HG02798 (cell line): ENCODE data around the gene GRIK3.
"Not testable (repeated sequence)": the region's sequence is repeated elsewhere in the genome, so short reads cannot be mapped to it uniquely, and the experiment has no call there.

Experiments used
- ATAC-seq: cut with Tn5 transposase; IDR thresholded peaks from one replicate; pipeline ENCODE4 v1.9.1; 2021; ENCODE audit warnings: mild to moderate bottlenecking; ENCODE audit not compliant: unreplicated experiment, poor library complexity

Gene GRIK3

DNA sequence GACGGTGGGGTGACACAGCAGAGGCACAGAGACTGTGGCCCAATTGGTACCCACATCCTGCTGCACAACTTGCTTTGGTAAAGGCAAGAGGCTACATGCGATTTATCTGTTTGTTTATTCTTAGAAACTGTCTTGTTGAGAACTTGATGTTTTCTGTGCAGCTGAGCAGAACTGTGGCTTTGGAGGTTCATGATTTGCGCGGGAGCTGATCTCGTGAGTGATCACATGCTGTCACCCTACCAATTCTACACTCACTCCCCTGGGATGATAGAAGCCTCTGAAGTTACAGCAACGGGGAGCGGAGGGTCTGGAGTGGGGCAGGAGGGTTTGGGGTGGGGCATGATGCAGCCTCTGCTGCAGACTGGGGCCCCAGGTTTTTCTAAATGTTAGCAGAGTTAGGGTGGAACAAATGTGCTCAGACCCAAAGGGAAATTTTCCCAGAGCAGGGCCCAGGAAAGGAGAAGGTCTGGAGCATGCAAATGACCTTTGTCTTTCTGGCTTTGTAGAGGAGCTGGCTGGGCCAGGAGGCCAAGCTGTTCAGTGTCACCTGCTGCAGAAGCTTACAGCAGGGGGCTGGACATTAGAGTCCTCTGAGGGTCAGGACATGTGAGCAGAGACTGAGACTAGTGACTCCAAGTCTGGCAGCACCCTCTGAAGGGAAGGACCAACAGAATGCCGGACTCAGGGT lies 83.6 kb downstream of the GRIK3 start:
- no peak for ATAC-seq

DNA sequence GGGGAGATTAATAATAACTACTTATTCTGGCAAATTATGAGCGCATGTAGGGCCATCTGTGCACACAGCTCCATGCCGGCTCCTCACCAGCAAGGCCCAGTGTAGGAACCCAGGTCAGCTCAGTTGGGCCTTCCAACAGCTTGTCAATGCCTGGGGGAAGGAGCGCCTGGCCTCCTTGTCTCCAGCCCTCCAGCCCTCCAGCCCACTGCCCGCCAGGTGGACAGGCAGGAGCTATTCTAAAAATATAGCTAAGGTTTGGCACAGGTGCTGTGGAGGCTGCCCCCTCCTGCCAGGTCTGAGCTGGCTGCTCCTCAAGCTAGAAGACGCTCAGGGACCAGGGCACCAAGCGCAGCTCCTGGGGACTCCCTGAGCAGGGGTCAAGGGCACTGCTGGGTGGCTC lies 85.7 kb downstream of the GRIK3 start:
- ATAC-seq = no peak

DNA sequence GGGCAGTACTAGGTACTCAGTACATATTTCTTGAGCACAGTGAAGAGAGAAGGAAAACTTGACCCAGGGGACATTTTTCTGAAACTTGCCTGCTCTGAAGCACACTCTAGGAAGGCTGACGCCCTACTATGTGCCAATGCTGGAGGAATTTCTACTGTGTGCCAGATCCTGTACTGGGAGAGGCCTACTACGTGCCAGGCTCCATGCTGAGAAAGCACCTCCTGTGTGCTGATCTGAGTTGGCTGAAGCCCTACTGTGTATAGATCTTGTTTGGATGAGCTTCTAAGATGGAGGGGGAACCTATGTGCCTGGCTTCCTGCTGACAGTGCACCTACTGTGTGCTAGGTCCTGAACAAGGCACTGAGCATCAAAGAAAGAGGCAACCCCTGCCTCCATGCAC lies 86.2 kb downstream of the GRIK3 start:
- no peak for ATAC-seq

DNA sequence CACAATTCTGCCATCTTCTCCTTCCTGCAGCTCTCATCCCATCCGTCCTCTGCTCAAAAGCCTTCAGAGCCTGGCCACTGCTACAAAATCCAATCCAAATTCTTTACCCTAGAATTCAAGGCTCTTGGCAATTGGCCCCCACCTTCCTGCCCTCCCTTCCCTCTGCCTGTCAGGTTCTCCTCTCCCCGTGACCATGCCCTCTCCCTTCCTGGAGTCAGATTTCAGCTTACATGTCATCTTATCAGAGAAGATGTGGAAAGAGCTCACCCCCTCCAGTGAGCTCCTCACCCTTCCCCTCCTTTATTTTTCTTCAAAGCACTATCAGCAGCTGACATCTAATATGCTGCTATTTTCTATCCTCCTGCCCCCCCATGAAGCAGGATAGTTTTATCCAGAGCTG lies 86.9 kb downstream of the GRIK3 start:
- ATAC-seq = no peak

DNA sequence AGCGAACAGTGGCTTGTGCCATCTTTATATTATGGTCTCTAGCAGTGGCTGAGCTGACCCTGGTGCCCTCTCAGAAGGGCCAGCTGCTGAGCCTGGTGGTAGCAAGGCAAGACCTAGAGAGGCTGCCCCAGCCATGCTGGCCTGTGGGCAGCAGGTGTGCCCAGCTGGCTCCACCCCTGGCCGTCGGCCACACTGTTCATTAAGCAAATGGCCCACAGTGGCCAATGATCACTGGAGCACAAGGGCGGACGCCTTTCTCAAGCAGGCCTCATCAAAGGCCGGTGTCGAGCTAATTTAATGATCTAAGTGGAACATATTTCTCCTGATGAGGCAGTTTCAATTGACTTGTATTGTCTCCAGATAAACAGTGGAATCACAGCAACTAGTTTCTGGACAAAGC lies 89.4 kb downstream of the GRIK3 start:
- no peak for ATAC-seq

DNA sequence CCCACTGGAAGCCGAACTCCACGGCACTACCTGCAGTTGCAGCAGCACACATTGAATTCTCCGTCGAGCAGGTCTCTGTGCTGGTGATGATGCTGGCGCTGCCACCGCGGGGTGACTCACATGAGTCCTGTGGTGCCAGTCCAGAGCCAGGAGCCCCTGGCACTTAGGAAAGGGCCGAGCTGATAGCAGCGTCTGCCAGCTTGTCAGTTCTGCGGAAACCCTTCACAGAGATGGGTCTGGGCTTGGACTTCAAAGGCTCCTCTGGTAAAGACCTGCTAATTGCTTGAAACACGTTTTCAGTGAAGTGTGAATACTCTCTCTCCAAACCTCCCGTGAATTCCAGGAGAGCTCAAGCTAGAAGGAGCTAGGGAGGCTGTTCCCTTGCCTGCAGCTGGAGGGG lies 92.2 kb downstream of the GRIK3 start:
- ATAC-seq = no peak

DNA sequence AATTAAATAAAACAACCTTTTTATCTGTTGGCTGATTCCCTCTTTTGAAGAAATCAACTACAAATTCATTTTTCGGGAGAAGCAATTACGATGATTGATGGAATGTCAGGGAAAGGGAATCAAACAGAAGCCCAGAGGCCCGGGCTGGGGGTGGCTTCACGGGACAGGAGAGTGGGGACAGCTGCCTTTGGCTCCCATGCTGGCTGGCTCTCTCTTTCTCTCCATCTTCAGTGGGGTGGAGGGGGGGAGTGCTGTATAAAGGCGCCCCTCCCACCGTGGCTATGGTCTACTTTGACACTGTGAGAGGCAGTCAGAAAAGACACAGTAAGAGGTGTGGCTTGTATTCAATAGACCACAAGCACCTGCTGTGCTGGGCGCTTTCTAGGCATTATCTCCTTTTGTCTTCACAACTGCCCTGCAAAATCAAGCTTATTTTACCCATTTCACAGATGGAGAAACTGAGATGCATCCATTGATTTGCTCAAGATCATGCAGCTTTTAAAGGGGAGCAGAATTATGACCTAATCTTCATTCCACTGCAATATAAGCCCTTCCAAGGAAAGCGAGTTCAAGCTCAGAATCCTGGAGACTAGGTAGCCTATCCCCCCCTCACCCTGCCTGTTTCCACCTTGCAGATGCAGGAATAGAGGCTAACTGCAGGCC lies 92.9 kb downstream of the GRIK3 start:
- no peak for ATAC-seq

DNA sequence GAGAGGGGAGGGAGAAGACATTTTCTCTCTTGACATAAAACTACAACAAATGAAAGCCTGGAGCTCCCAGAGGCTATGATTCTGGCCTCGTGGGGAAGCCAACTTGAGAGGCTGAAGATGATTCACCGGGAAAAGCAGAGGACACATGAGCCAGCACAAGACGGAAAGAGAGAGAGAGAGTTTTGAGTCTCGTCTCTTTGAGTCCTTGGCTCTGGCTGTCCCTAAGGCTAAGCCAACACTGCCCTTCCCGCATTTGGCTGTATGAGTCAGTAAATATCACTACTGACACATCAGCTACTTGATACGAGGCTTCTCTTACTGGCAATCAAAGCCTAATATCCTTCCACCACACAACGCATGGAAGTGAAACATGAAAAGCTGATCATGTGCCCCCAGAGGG lies 95.5 kb downstream of the GRIK3 start:
- ATAC-seq = no peak

DNA sequence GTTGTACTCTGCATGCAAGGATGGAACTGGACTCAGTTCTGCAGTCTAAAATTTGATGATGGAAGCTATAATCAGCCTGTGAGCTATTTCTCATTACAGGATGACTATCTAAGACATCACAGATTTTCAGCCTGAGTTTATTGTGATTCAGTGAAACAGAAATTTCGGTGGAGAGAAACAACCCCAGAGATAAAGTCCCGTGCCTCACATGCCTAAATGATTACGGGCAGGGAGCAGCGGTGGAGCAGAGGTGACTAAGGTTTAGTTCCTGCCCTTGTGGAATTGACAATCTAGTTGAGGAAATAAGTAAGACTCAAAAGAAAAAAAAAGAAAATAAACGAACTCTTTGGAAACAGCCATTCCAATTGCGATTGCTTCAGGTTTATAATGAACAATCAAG lies 96.9 kb downstream of the GRIK3 start:
- no peak for ATAC-seq

DNA sequence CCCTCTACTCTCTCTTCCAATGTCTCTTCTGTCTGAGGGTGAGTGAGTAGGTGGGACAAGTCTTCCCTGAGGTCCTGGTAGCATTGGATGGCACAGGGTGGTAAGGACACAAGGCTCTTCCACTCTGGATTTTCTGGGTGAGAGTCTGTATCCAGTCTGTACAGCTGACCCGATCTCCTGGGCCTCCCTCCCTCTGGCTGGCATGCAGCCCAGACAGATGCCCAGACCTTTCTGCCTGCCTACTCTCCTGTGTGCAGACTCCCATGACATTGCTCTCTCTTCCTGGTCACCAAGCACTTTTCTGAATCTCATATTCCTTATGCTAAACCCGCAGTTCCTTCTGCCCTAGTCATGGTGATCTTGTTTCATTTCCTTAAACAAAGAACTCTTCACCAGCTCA lies 100.3 kb downstream of the GRIK3 start:
- ATAC-seq = no peak

DNA sequence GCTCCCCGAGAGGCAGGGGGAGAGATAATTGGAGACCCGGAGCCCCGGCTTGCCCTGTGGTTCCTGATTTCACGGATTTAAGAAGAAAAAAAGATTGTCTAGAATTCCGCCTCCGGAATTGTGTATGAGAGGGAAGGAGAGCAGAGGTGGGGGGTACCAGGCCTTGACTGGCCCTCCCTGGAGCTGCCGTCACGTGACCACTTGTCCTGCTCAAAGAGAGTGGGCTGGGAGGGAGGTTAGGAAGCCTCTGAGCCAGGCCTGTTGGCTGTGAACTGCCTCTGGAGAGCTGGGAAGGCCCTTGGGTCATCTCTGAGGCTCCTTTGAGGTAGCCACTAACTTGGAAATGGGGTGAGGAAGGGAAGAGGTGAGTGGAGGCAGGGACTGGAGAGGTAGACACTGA lies 106.5 kb downstream of the GRIK3 start:
- ATAC-seq = no peak

DNA sequence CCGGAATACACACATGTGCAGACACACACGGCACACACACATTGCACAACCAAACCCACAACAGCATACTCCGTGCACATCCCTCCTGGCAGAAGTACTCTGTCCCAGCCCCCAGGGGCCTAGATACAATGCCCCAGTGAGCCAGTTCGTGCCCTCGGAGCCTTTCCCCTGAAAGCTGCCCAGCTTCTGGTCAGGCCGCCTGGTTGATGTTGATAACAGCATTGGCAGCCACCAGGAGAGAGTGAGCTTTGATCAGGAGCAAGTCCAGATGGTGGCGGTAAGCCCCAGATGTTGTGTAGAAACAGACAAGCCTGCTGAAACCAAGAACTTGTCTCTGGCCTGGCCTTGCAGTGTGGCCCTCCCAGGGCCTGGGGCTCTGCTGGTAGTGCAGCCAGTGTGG lies 109.1 kb downstream of the GRIK3 start:
- ATAC-seq = no peak

DNA sequence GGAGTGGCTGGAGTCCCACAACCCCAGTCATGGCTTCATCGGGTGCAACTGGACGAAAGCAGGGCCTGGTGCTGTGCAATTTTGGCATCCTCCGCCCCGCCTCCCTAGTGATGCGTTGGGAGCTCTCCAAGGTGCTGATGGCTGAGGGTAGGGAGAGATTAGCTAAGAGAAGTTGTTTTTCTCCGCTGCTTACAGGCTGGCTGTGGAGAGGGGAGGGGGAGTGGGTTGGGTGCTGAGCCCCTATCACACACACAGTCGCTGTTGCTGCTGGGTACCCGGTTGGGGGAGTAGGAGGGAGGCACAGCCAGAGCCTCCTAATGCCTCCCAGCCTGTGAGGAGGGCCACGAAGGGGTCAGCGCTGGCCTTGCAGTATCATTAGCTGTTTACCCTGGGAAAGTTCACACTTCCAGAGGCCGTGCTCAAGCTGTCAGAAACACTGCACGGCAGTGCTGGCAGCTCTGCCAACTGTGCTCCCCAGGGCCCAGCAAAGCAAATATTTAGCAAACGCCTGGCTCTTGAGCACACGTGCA lies 110.0 kb downstream of the GRIK3 start:
- no peak for ATAC-seq

DNA sequence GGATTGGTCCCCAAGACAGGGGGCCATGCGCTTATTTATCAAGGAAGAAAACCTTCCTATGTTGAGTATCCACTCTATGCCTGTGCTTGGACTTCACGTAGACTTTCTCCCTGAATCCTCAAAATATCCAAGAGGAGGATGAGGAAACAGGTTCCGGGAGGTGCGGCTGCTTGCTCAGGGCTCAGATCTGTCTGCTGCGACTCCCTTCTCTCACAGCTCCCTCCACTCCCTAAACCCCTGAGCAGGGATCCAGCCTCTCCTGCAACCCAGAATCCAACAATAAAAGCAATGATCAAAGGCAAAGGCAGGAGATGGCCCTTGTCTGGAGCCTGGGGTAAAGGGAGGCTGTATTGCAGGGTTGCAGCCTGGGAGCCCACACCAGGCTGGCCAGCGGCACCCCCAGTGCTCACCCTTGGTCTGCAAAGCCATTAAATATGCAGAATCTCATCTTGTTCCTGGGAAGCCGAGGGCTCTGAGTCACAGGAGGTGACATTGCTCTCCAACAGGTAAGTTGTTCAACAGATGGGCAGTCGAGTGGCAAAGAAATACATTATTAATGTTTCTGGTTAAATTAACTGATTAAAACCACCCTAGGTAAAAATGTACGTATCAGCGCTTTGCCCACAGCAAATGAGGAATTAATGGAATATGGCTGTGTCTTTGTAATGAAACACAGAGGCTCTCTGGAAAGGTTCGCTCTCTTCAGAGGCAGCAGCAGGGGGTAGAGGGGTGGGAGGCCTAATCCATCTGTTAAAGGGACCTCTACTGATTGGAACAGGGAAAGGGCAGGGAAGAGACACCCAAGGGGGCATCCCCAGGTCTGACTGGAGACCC lies 111.5 kb downstream of the GRIK3 start:
- ATAC-seq = no peak

DNA sequence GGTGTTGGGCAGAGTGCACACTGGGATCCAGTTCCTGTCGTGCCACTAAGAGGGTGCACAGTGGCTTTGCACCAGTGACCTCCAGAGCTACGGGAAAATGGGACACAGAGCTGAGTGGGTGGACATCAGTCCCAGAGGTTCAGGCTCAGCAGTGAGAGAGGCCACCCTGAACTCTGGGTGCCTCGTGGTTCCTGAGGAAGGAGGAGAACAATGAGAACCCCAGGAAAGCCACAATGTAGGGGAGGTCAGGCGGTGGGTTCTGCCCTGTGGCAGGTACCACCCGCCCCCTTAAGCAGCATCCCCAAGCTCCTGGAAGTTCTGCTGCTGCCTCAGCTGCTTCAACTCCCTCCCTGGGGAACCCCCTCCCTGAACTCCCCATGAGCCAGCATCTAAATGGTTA lies 112.2 kb downstream of the GRIK3 start:
- ATAC-seq = no peak

DNA sequence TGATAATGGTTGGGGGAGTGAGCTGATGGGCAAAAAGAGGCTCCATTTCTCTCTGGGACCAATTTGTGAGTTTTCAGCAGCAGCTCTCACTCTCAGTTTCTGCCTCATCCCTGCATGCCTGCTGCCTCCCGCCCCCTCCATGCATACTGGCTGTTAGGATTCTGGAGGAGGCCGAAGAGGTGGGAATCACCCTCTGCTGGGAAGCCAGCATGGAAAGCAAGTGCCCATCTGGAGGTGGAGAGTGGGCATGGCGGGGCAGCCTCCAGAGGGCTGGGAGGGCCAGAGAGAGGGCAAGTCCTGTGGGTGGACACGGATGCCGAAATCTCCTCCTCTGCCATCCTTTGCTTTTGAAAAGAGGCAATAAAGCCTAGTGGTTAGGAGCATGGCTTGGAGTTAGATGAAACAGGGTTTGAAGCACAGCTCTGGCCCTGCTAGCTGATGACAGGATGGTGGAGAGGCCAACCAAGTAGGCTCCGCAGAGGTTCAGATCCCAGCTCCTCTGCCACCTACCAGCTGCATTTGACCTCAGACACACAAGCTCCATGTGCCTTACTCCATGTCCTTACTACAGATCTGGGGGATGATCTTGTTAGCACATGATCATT lies 113.4 kb downstream of the GRIK3 start:
- ATAC-seq = no peak

DNA sequence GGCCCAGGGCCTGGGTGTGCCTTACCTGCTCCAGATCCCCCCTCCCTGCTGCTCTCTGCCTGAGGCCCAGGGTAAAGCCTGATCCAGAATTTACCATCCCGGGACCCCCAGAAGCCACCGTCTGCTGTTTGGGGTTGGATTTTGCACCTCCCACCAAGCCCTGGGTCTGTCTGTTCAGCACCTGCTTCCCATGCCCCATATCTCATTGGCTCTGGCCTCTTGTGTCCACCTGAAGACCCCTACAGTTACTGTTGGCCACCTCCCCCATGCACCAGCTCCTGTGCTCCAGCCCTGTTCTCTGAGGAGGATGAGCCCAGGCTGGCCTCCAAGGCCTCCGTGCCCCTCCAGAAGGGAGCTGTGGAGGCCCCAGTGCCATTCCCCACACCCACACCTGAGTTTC lies 113.9 kb downstream of the GRIK3 start:
- no peak for ATAC-seq

DNA sequence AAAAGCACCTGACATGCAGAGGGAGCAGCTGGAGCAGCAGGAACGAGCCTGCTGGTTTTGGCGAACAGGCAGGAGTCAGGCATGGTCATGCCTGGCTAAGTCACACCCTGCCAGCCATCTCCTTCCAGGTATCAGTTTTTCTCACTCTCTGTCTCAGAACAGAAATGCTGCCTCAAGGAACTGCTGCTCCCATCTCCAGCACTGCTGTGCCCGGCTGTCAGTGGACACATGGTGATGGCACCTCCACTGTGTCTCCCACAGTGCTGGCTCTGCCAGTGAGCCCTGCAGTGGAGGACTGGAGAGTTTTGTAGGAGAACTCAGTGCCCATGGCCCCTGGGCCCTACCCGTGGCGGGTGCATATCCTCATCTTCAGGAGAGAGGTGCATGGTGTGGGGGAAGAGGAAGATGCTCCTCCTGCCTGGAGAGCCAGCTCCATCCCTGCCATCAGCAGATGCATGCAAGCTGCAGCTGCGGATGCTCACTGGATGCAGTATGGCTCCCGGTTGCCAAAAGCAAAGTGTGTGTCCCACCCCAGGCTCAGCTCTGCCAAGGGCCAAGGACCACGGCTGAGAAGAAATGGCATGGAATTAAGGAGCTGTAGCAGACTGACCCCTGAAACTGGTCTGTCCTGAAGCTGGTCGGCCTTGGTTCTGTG lies 114.7 kb downstream of the GRIK3 start:
- ATAC-seq = no peak

DNA sequence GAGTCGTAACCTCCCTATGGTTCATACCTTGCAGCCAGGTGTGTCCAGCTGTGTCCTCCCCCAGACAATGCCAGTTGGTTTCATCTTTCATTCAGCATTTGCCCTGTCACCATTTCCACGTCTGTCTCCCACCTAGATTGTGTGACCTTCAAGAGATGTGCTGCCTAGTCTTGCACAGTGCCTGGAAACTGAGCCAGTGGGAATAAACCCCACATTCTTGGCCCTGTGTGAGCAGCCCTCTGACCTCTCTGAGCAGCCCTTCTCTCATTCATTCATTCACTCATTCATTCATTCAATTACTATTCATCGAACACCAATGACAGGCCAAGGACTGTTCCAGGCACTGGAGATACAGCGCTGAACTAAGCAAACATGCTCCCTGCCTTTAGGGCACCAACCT lies 115.7 kb downstream of the GRIK3 start:
- no peak for ATAC-seq

DNA sequence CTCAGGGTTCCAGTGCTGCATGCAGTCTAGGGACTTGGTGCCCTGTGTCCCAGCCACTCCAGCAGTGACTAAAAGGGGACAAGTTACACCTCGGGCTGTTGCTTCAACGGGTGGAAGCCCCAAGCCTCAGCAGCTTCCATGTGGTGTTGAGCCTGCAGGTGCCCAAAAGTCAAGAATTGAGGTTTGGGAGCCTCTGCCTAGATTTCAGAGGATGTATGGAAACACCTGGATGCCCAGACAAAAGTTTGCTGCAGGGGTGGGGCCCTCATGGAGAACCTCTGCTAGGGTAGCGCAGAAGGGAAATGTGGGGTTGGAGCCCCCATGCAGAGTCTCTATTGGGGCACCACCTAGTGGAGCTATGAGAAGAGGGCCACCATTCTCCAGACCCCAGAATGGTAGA lies 117.8 kb downstream of the GRIK3 start:
- ATAC-seq = not testable (repeated sequence)
